ENCODE results near the gene PCSK4. TPM values are rescaled to one million over a fixed set of nuclear protein-coding genes. Genes with fewer than 3 reads are reported as not detected.

Gene PCSK4
- total RNA-seq, 1 experiment from 2014 or later: 6.4 TPM

- Histone ChIP-seq H3K27me3 (replicated peaks; ENCODE audit: control insufficient read depth, insufficient read depth, low read length) (no peaks in the 10 kb centered on the region), H3K4me3 (ENCODE audit: low read depth, low read length) (peak overlapping the region; percentile 64), H3K4me1 (peaks cover 37% of the 10 kb centered on the region), H3K36me3 (ENCODE audit: control insufficient read depth, insufficient read depth, low read length) (no peaks in the 10 kb centered on the region), H3K9me3 (no peaks in the 10 kb centered on the region)
- Mint-ChIP-seq H3K4me3 (ENCODE audit: unreplicated experiment) (peak overlapping the region; percentile 89), H3K9me3 (ENCODE audit: unreplicated experiment) (no peaks in the 10 kb centered on the region), H3K36me3 (ENCODE audit: insufficient read depth, unreplicated experiment) (peaks cover 13% of the 10 kb centered on the region), H3K27ac (ENCODE audit: unreplicated experiment) (no peak overlapping the region), H3K27me3 (ENCODE audit: insufficient read depth, unreplicated experiment) (no peaks in the 10 kb centered on the region), H3K4me1 (ENCODE audit: low read depth, unreplicated experiment) (peaks cover 21% of the 10 kb centered on the region)
- no peak for DNase-seq
- intact Hi-C loops (cut with micrococcal nuclease; ENCODE audit: unreplicated experiment): loop anchor here (2.0 kb wide), 1 partner anchor 23 kb away; the partner anchor contains the start of gene ADAMTSL5
- ChIA-PET POLR2A (no interaction called here), CTCF (no interaction called here)
- no peak for TF ChIP-seq CTCF (IDR thresholded peaks at IDR 0.05; ENCODE audit: insufficient read depth in 1 of 2, low read depth in 1 of 2, low read length in 1 of 2, severe bottlenecking in 1 of 2, unreplicated experiment in 1 of 2)
- BruUV-seq (replicated peaks): no TSS peak
Observed at GRCh38 chr19:1489463-1490310, 463 bp downstream of the PCSK4 start.

DNA sequence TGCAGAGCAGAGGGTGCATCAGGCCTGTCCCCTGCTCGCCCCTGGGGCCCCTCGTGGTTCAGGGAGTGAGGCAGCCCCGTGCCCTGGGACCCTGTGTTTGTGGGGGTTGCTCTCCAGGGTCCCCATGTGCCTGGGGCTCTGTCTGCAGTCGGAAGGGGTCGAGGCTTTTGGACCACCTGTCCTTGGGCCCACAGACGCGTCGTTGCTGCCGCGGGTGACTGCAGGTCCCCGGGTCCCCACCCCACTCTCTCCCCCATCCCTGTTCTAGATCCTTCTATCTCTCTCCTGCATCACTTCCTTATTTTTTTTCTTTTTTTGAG, 1.9 kb downstream of the PCSK4 start:
- H3K36me3 Mint-ChIP-seq (ENCODE audit: insufficient read depth, unreplicated experiment): peaks cover 13% of the 10 kb centered on the region
- no peak for DNase-seq
- Histone ChIP-seq H3K4me3 (ENCODE audit: low read depth, low read length) (no peak overlapping the region), H3K36me3 (ENCODE audit: control insufficient read depth, insufficient read depth, low read length) (no peaks in the 10 kb centered on the region), H3K9me3 (no peaks in the 10 kb centered on the region), H3K4me1 (peaks cover 25% of the 10 kb centered on the region), H3K27me3 (replicated peaks; ENCODE audit: control insufficient read depth, insufficient read depth, low read length) (no peaks in the 10 kb centered on the region)
- H3K27ac Mint-ChIP-seq (ENCODE audit: unreplicated experiment): no peak overlapping the region
- peaks cover 17% of the 10 kb centered on the region for H3K4me1 Mint-ChIP-seq (ENCODE audit: low read depth, unreplicated experiment)
- ChIA-PET CTCF (no interaction called here), POLR2A (no interaction called here)
- no peak for TF ChIP-seq CTCF (IDR thresholded peaks at IDR 0.05; ENCODE audit: insufficient read depth in 1 of 2, low read depth in 1 of 2, low read length in 1 of 2, severe bottlenecking in 1 of 2, unreplicated experiment in 1 of 2)
- H3K27me3 Mint-ChIP-seq (ENCODE audit: insufficient read depth, unreplicated experiment): no peaks in the 10 kb centered on the region
- no TSS peak for BruUV-seq (replicated peaks)
- intact Hi-C loops (cut with micrococcal nuclease; ENCODE audit: unreplicated experiment): no loop called here
- H3K4me3 Mint-ChIP-seq (ENCODE audit: unreplicated experiment): no peak overlapping the region
- H3K9me3 Mint-ChIP-seq (ENCODE audit: unreplicated experiment): no peaks in the 10 kb centered on the region

DNA sequence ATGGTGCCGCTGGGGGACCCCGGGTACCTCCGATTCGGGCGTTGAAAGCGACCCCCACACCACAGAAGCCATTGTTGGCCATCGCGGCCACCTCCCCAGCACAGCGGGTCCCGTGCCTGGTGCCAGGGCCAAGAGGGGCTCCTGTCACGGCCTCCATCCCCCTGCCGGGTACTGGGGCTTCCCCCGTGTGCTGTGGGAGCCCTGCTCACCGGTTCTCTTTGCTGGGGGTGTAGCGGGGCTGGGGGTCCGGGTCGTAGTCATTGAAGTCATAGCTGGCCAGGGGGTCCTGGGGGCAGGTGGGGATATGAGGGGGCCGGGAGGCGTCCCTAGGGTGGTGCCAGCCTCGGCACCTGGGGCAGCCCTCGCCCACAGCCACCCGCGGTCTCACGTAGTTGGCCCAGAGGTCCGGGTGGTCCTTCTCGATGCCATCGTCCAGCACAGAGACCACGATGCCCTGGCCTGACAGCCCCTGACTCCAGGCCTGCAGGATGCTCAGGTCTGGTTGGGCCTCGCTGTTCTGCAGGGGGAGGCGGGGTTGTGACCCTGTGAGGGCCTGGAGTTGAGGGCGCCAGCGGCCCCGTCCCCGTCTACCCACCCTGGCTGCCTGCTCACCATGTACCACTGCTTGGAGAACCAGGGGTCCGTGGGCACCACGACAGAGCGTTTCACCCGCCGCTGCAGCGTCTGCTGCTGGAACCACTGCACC, 2.4 kb downstream of the PCSK4 start:
- POLR2A ChIA-PET: no interaction called here
- Mint-ChIP-seq H3K27ac (ENCODE audit: unreplicated experiment) (no peak overlapping the region), H3K4me3 (ENCODE audit: unreplicated experiment) (no peak overlapping the region), H3K27me3 (ENCODE audit: insufficient read depth, unreplicated experiment) (no peaks in the 10 kb centered on the region), H3K4me1 (ENCODE audit: low read depth, unreplicated experiment) (peaks cover 12% of the 10 kb centered on the region), H3K9me3 (ENCODE audit: unreplicated experiment) (no peaks in the 10 kb centered on the region), H3K36me3 (ENCODE audit: insufficient read depth, unreplicated experiment) (peaks cover 13% of the 10 kb centered on the region)
- no TSS peak for BruUV-seq (replicated peaks)
- Histone ChIP-seq H3K36me3 (ENCODE audit: control insufficient read depth, insufficient read depth, low read length) (no peaks in the 10 kb centered on the region), H3K9me3 (no peaks in the 10 kb centered on the region), H3K4me1 (peaks cover 20% of the 10 kb centered on the region), H3K4me3 (ENCODE audit: low read depth, low read length) (no peak overlapping the region), H3K27me3 (replicated peaks; ENCODE audit: control insufficient read depth, insufficient read depth, low read length) (no peaks in the 10 kb centered on the region)
- CTCF ChIA-PET: no interaction called here
- DNase-seq: no peak
- no peak for TF ChIP-seq CTCF (IDR thresholded peaks at IDR 0.05; ENCODE audit: insufficient read depth in 1 of 2, low read depth in 1 of 2, low read length in 1 of 2, severe bottlenecking in 1 of 2, unreplicated experiment in 1 of 2)
- intact Hi-C loops (cut with micrococcal nuclease; ENCODE audit: unreplicated experiment): no loop called here
